Smooth muscle cell (in vitro differentiated cells): Measurements from ENCODE around the gene KBTBD3. TPM values are rescaled to one million over a fixed set of nuclear protein-coding genes. Genes with fewer than 3 reads are reported as not detected.
A peak's percentile ranks its signal among the peaks of the same experiment; 100 is the strongest.

Experiments
- DNase-seq: peaks from one replicate; lab custom pipeline; 2025; ENCODE audit not compliant: unreplicated experiment; lab: John Stamatoyannopoulos, UW
- H2AFZ ChIP-seq: fragments of 200-600 bp; sonication (generic); 2 replicates; pipeline ENCODE4 v1.6.0; 2016; ENCODE audit warnings: antibody characterized with exemption, low read depth, mild to moderate bottlenecking
- H3F3A ChIP-seq: fragments of 200-600 bp; sonication (generic); 2 replicates; pipeline ENCODE4 v1.6.0; 2017; ENCODE audit warnings: antibody characterized with exemption, low read depth
- H3K27ac ChIP-seq: fragments of 200-600 bp; sonication (generic); 2 replicates; pipeline ENCODE4 v1.5.1; 2016; ENCODE audit warnings: low read depth, mild to moderate bottlenecking
- H3K27me3 ChIP-seq: fragments of 200-600 bp; sonication (generic); 2 replicates; pipeline ENCODE4 v1.6.1; 2016; ENCODE audit warnings: low read depth, mild to moderate bottlenecking
- H3K36me3 ChIP-seq: fragments of 200-600 bp; sonication (generic); 2 replicates; pipeline ENCODE4 v1.5.1; 2016; ENCODE audit warnings: low read depth
- H3K4me1 ChIP-seq: fragments of 200-600 bp; sonication (generic); 2 replicates; pipeline ENCODE4 v1.5.1; 2016; ENCODE audit warnings: low read depth
- H3K4me2 ChIP-seq: fragments of 200-600 bp; sonication (generic); 2 replicates; pipeline ENCODE4 v1.6.0; 2016; ENCODE audit warnings: mild to moderate bottlenecking
- H3K4me3 ChIP-seq: fragments of 200-600 bp; sonication (generic); 2 replicates; pipeline ENCODE4 v1.5.1; 2016; ENCODE audit warnings: mild to moderate bottlenecking
- H3K79me2 ChIP-seq: fragments of 200-600 bp; sonication (generic); 2 replicates; pipeline ENCODE4 v1.6.0; 2016; ENCODE audit warnings: low read depth, mild to moderate bottlenecking
- H3K9ac ChIP-seq: fragments of 200-600 bp; sonication (generic); 2 replicates; pipeline ENCODE4 v1.6.0; 2016; ENCODE audit warnings: low read depth
- H3K9me3 ChIP-seq: fragments of 200-600 bp; sonication (generic); replicated peaks from 2 replicates; pipeline ENCODE4 v1.5.1; 2016; ENCODE audit warnings: low read depth
- H4K20me1 ChIP-seq: fragments of 200-600 bp; sonication (generic); 2 replicates; pipeline ENCODE4 v1.6.0; 2016; ENCODE audit warnings: low read depth
- WGBS: methylation state at CpG from one replicate; pipeline ENCODE4 v1.1.7; 2016; ENCODE audit warnings: low lambda C conversion rate; 5-methylcytosine and 5-hydroxymethylcytosine counted together
- polyA plus RNA-seq: library from polyadenylated mRNA; unstranded; fragments of >200 nt; fragmentation: Nextera tagmentation; extraction: Ambion mirVana; gene quantifications from 2 replicates; pipeline ENCODE4 v1.2.1, GENCODE V29; 2016
- total RNA-seq: library from RNA; depleted of rRNA; stranded (reverse); fragments of >200 nt; gene quantifications from 2 replicates; pipeline ENCODE4 v1.2.3, GENCODE V29; 2014
- TF ChIP-seq, protein P1 (sequence below): fragments of 200-600 bp; sonication (generic); IDR thresholded peaks from 2 replicates; pipeline ENCODE4 v1.5.1; 2017; ENCODE audit warnings: borderline replicate concordance, mild to moderate bottlenecking, antibody characterized with exemption; ENCODE audit not compliant: insufficient read depth, poor library complexity, severe bottlenecking

KBTBD3 gene
- total and polyA plus RNA-seq, 2 experiments from 2014 or later, result 2.2 to 6.3 TPM

DNA sequence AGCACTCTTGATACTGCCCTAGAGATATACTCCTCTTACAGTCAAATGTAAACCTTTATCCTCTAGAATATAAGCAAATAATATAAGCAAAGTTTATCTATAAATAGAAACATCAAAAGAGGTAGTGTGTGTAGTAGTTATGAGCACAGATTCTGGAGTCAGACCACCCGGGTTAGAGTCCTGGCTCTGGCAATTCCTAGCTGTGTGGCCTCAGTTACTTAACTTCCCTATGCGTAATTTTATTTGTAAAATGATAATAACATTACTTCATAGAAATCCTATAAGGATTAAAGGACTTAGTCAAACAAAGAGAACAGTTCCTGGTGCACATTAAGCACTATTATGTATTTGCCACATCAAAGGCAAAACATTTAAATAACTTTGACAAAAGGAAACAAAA lies 62.1 kb downstream of the KBTBD3 start:
- no peaks in the 10 kb centered on the region for H3K27me3 ChIP-seq
- H3F3A ChIP-seq, result peaks cover 4% of the 10 kb centered on the region
- peaks cover 4% of the 10 kb centered on the region for H3K36me3 ChIP-seq
- 98% methylated on average over 2 of the region's 2 CpGs for WGBS
- peaks cover 45% of the 10 kb centered on the region for H4K20me1 ChIP-seq
- H3K4me2 ChIP-seq, result no peak overlapping the region
- TF ChIP-seq, protein P1, sequence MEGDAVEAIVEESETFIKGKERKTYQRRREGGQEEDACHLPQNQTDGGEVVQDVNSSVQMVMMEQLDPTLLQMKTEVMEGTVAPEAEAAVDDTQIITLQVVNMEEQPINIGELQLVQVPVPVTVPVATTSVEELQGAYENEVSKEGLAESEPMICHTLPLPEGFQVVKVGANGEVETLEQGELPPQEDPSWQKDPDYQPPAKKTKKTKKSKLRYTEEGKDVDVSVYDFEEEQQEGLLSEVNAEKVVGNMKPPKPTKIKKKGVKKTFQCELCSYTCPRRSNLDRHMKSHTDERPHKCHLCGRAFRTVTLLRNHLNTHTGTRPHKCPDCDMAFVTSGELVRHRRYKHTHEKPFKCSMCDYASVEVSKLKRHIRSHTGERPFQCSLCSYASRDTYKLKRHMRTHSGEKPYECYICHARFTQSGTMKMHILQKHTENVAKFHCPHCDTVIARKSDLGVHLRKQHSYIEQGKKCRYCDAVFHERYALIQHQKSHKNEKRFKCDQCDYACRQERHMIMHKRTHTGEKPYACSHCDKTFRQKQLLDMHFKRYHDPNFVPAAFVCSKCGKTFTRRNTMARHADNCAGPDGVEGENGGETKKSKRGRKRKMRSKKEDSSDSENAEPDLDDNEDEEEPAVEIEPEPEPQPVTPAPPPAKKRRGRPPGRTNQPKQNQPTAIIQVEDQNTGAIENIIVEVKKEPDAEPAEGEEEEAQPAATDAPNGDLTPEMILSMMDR, result no peak
- no peak overlapping the region for H3K4me3 ChIP-seq
- H3K27ac ChIP-seq, result no peak overlapping the region
- no peaks in the 10 kb centered on the region for H3K9me3 ChIP-seq
- no peak overlapping the region for H3K9ac ChIP-seq
- H2AFZ ChIP-seq, result no peak overlapping the region
- peaks cover 62% of the 10 kb centered on the region for H3K79me2 ChIP-seq
- DNase-seq, result no peak
- peaks cover 9% of the 10 kb centered on the region for H3K4me1 ChIP-seq

DNA sequence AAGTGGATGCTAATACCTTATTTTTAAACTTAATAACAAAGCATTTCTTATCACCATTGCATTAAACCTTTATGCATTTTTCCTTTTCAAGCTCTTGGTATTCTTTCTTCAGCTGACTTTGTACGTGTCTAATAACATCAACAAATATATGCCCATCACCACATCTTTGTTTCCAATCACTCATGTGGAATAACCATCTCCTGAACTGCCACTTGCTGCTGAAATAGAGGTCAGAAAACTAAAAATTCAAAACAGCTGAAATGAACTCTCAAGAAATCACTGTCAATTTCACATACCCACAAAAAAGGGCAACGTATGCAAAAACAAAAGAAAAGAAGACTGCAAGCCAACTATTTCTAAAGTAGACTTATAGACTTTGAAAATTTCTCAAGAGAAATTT lies 62.5 kb downstream of the KBTBD3 start:
- no peak overlapping the region for H3K9ac ChIP-seq
- H4K20me1 ChIP-seq, result peaks cover 45% of the 10 kb centered on the region
- TF ChIP-seq, protein P1, result no peak
- H3K36me3 ChIP-seq, result peaks cover 8% of the 10 kb centered on the region
- H3F3A ChIP-seq, result peaks cover 4% of the 10 kb centered on the region
- no peak overlapping the region for H3K4me3 ChIP-seq
- H3K4me1 ChIP-seq, result peaks cover 7% of the 10 kb centered on the region
- no peak for DNase-seq
- peaks cover 62% of the 10 kb centered on the region for H3K79me2 ChIP-seq
- H2AFZ ChIP-seq, result no peak overlapping the region
- no peaks in the 10 kb centered on the region for H3K9me3 ChIP-seq
- no peak overlapping the region for H3K4me2 ChIP-seq
- H3K27me3 ChIP-seq, result no peaks in the 10 kb centered on the region
- 98% methylated on average over 2 of the region's 2 CpGs for WGBS
- peak overlapping the region; percentile 91 for H3K27ac ChIP-seq

DNA sequence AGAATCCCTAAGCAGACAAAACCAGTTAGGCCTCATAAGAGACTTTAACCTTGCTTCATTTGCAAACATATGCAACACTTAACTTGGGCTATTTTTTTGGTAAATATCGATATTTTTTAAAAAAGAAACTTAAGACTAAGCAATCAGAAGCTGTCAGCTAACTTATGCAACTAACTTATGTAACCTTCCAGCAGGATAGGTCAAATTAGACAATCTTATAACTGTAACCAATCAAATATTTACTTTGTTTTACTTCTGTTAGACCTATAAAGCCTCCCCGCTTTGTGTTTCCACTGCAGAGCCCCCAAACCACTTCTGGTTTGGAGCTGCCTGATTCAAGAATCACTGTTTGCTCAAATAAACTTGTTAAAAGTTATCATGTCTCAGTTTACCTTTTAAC lies 63.1 kb downstream of the KBTBD3 start:
- 97% methylated on average over 2 of the region's 2 CpGs for WGBS
- Histone ChIP-seq H3F3A (peaks cover 4% of the 10 kb centered on the region), H3K27me3 (no peaks in the 10 kb centered on the region), H3K4me2 (no peak overlapping the region), H3K79me2 (peaks cover 64% of the 10 kb centered on the region), H3K27ac (peak overlapping the region; percentile 91), H3K9me3 (no peaks in the 10 kb centered on the region), H3K4me1 (peaks cover 7% of the 10 kb centered on the region), H3K9ac (no peak overlapping the region), H3K36me3 (peaks cover 14% of the 10 kb centered on the region), H4K20me1 (peaks cover 45% of the 10 kb centered on the region), H3K4me3 (no peak overlapping the region), H2AFZ (no peak overlapping the region)
- no peak for DNase-seq
- TF ChIP-seq, protein P1, result no peak

DNA sequence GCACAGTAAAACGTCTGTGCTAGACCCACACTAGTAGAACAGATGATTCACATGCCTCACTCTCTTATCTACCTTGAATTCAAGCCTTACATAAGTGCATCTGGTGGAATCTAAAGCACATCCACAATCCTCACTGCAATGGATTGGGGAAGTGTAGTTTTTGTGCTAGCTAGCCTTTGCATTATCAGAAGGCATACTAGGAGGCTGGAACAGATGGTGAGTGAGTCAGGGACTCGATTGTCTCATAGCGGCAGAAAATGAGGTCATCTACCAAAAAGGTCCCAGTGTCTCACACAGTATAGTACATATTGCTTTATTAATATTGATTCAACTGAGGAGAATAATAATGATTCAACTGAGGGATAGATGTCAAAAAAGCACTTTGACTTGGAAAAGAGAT lies 64.4 kb downstream of the KBTBD3 start:
- H3F3A ChIP-seq, result peaks cover 4% of the 10 kb centered on the region
- H3K9me3 ChIP-seq, result no peaks in the 10 kb centered on the region
- no peak overlapping the region for H3K4me3 ChIP-seq
- H3K4me2 ChIP-seq, result no peak overlapping the region
- peaks cover 20% of the 10 kb centered on the region for H3K36me3 ChIP-seq
- peak overlapping the region; percentile 74 for H3K9ac ChIP-seq
- 40% methylated on average over 3 of the region's 3 CpGs for WGBS
- H2AFZ ChIP-seq, result no peak overlapping the region
- peaks cover 58% of the 10 kb centered on the region for H3K79me2 ChIP-seq
- no peak for DNase-seq
- H3K27me3 ChIP-seq, result no peaks in the 10 kb centered on the region
- TF ChIP-seq, protein P1, result no peak
- H4K20me1 ChIP-seq, result peaks cover 45% of the 10 kb centered on the region
- peaks cover 7% of the 10 kb centered on the region for H3K4me1 ChIP-seq
- peak overlapping the region; percentile 91 for H3K27ac ChIP-seq
